Heart left ventricle (tissue), 13 donors: ENCODE data around the gene ITPRIPL1.

Source experiments
- POLR2A ChIP-seq, 2 donors: fragments of 450-650 bp; IDR thresholded peaks; one replicate each; pipeline ENCODE4 v1.6.1; 2017; ENCODE audit warnings: antibody characterized with exemption in 2 of 2, mild to moderate bottlenecking in 2 of 2, moderate library complexity in 2 of 2
- TF ChIP-seq, protein P1 (sequence below), 12 donors: fragments of 200-600 bp; sonication (generic) in 4 of 12; IDR thresholded peaks; one replicate each; pipeline versions ENCODE4 v1.5.0 to v1.8.0; 2018 to 2022; ENCODE audit warnings: antibody characterized with exemption in 12 of 12, mild to moderate bottlenecking in 5 of 12
- donor health status: ischemic (EF 13 %, LVEDD 7.1; RV severe dilation, severe dysfunction).
- donor health status: DM: no; HTN: yes; CAD: no.
- donor health status: DM: no; HTN: no; CAD: no.
- donor health status: ischemic (EF 25% LVEDD 6.9; RV normal size, moderate dysfunction).
- donor health status: ischemic (EF 25% LVEDD 5.7; RV mildly dilated, moderate dysfunction).
- donor health status: ischemic (EF 35%, LVEDD 5.7; RV mildly dilated, moderate dysfunction).
- donor health status: nonischemic (EF 11% LVEDD 7.7; RV severe dilation, severe dysfunction).
- donor health status: DM: yes; HTN: yes; CAD: no.
- donor health status: PGD.
- donor health status: ischemic (EF 29% LVEDD 5.4; RV normal size, mild dysfunction).
- donor health status: nonischemic (EF 23%, LVEDD 6.1; RV moderate dilation, normal function).

DNA sequence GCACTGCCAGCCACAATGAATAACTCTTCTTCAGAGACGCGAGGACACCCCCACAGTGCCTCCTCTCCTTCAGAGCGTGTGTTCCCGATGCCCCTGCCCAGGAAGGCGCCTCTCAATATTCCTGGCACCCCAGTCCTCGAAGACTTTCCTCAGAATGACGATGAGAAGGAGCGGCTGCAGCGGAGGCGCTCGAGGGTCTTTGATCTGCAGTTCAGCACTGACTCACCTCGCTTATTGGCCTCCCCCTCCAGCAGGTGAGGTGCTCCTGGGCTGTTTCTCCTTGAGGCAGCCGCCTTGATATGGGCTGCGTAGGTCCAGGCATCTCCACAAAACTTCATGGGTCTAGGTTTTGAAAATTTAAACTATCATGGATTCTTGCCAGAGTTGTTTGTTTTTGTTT, 16.5 kb downstream of the ITPRIPL1 start:
- no peak for TF ChIP-seq POLR2A (IDR thresholded peaks at IDR 0.05)
- TF ChIP-seq, protein P1, sequence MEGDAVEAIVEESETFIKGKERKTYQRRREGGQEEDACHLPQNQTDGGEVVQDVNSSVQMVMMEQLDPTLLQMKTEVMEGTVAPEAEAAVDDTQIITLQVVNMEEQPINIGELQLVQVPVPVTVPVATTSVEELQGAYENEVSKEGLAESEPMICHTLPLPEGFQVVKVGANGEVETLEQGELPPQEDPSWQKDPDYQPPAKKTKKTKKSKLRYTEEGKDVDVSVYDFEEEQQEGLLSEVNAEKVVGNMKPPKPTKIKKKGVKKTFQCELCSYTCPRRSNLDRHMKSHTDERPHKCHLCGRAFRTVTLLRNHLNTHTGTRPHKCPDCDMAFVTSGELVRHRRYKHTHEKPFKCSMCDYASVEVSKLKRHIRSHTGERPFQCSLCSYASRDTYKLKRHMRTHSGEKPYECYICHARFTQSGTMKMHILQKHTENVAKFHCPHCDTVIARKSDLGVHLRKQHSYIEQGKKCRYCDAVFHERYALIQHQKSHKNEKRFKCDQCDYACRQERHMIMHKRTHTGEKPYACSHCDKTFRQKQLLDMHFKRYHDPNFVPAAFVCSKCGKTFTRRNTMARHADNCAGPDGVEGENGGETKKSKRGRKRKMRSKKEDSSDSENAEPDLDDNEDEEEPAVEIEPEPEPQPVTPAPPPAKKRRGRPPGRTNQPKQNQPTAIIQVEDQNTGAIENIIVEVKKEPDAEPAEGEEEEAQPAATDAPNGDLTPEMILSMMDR (IDR thresholded peaks at IDR 0.05): no peak
